Measurements from ENCODE around the gene ARF6.
"Not testable (repeated sequence)": the region's sequence is repeated elsewhere in the genome, so short reads cannot be mapped to it uniquely, and the experiment has no call there.

Gene ARF6

GRCh38 chr14:49892636-49893308 lies at the start of gene ARF6:
Gene ARF6 (plus strand): TSS chr14:49893082. CDS start chr14:49893737, 655 bp downstream.
- peak; percentile 98 for DNase-seq (ENCODE audit: low spot score)

GRCh38 chr14:49849213-49849847 lies 43.6 kb upstream of the ARF6 start:
- no peak for DNase-seq (ENCODE audit: low spot score)

DNA sequence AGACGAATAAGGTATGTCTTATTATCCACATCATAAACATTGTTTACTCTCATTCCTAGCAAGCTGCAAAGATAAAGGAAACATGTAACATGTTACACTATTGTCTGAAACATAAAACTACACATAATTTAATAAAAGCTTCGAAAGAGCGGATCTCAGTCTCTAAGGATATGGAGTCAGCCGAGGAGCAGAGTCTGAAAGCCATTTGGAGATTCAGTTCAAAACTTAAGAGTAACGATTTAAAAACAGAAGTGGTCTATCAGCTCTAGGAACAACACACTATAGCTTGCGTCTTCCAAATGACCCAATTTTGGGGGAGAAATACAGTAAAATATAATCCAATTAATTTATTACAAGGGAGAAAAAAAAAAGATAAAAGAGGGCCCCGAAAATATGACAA lies 41.1 kb upstream of the ARF6 start:
- no peak for DNase-seq (ENCODE audit: low spot score)

DNA sequence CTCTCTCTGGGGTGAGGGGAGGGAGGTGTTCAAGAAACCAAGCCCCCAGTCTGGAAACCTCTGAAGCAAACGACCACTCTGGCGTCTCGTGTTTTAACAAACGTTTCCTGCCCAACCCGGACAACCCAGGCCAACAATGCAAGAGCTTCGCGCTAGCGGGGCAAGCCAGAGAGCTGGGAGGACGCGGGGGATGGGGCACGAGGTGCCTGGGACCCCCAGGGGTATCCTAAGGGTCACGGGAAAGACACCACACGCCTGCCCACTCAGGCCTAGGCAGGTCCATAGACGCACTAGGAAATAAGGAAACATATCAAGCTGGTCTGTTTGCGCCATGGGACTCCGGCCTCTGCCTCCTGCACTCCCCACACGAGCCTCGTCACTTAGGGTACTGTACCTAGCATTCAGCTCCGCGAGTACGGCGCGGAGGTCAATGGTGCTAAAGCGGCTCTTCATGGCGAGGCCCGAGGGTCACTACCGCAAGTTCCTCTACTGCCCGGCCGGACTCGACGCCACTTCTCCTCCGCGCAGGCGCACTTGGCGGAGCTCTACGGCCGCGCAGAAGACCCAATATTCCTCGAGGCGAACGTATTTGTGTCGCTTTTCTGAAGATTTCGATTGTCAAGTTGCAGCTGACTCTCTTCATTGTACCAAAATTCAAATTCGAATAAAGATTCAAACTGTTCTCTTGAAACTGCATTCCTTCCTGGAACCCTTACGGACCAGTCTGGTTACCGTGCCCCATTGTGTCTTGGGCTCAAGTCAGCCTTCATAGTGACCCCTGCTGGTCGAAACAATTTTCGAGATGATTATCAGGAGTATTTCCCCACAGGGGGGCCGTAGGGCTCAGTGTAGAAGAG lies 40.4 kb upstream of the ARF6 start, which contains the start of gene NEMF:
TSS of gene NEMF (minus strand) at position 488 of the 857 bp plus-strand sequence. CDS start at position 453, 35 bp downstream.
- peak; percentile 83 for DNase-seq (ENCODE audit: low spot score)

DNA sequence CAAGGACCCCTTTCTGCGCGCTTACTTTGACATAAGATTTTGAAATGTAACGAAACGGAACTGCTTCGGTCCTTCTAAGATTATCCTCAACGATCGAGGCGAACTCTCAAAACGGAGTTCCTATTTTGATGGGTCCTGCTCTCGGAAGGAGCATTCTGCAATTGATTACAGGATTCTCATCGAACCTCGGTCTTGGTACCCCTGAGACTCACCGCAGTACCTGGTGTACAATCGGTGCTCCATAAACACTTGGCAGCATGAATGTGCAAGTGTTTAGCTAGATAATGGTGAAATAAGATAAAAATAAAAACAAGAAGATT lies 39.8 kb upstream of the ARF6 start:
- no peak for DNase-seq (ENCODE audit: low spot score)

DNA sequence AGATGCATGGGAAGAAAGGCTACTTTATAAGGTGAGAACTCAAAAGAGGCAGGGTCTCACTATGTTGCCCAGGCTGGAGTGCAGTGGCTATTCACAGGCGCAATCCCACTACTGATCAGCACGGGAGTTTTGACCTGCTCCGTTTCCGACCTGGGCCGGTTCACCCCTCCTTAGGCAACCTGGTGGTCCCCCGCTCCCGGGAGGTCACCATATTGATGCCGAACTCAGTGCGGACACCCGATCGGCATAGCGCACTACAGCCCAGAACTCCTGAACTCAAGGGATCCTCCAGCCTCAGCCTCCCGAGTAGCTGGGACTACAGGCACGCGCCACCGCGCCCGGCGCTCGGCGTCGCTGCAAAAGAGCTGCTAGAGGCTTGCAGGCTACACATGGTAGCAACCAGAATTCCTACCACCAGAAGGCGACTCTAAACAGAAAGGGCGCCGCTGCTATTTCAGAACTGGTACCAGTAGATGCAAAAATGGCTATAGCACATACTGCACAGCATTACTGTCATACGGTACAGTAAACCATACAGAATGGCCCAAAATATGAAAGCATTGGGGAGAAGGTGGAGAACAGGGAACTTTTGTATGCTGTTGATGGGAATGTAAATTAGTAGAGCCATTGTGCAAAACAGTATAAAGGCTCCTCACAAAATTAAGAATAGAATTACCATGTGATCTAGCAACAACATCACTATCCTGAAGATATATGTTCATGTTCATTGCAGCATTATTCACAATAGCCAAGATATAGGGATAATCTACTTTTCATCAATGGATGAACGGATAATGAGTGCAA lies 39.1 kb upstream of the ARF6 start:
- DNase-seq (ENCODE audit: low spot score), result peak; percentile 81

DNA sequence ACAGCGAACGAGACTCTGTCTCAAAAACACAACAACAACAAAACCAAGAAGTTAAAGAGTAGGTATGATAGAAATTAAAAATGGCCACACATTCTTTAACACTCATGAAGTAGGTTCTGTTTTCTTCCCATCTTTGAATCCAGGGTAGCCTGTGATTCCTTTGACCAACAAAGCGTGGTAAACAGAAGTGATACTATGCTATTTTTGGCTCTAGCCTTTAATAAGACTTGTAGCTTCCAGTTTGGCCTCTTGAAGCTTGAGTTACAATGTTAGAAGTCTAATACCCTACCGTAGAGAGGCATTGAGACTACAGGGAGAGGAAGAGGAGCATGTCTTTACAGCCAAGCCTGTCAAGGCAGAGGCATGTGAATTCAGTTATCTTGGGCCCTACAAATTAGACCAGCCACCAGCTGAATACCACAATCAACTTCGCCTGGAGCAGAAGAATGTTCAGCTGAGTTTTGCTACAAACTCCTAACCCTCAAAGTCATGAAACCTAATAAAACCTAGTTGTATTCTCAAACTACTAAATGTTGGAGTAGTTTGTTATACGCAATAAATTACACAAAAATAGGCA lies 35.4 kb upstream of the ARF6 start:
- no peak for DNase-seq (ENCODE audit: low spot score)

- DNase-seq (ENCODE audit: low spot score), result no peak
These were observed 34.5 kb upstream of the ARF6 start for GRCh38 chr14:49858383-49858782.

DNA sequence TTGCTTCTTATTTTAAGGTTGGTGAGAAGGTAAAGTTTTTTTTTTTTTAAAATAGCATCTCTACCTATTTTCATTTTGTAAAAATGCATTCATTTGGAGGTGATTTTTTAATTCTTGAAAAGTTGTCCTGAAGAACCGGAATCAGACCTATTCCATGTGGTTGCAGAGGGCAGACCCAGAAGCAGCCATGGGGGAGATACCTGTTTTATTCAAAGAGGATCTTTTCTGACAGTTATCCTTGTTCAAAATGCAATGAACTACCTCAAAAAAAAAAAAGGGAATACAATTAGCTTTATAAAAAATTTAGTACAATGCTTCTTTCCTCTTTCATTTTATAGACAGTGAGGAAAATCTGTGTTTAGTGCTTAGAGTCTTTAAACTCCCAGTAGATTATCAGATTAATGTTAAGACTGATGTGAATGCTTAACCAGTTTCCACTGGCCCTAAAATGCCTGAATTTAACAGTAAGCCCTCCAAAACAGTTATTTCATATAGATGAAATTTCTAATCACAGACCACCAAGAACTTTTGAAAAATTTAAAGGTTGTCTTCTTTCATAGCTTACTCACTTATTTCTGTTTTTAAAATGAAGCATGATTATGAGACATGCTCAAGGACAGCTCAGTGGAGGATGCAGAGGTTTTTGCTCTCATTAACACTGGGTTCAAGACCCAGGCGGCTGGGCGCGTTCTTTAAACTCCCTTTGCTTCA lies 31.7 kb upstream of the ARF6 start:
- no peak for DNase-seq (ENCODE audit: low spot score)

DNA sequence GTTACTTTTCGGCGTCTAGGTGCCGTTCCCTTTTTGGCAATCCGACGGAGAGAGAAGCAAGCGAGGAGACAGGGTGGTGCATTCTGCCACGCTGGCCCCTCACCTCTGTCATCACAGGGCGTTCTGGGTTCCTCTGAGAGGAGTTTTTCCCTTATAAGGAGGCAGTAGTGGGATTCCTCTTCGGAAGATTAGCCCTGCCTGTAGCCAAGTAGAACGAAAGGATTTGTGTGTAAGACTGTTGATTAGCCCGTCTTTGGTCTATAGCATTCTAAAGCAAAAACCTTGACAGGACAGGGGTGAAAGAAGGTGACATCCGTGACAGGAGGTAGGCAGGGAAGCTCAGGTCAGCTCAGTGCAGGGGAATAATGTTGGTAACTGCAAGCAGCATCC lies 31.2 kb upstream of the ARF6 start:
- DNase-seq (ENCODE audit: low spot score), result peak; percentile 49

GRCh38 chr14:49862089-49862673 lies 30.7 kb upstream of the ARF6 start:
- DNase-seq (ENCODE audit: low spot score), result peak; percentile 62

GRCh38 chr14:49863487-49864281 lies 29.2 kb upstream of the ARF6 start:
- DNase-seq (ENCODE audit: low spot score), result no peak

DNA sequence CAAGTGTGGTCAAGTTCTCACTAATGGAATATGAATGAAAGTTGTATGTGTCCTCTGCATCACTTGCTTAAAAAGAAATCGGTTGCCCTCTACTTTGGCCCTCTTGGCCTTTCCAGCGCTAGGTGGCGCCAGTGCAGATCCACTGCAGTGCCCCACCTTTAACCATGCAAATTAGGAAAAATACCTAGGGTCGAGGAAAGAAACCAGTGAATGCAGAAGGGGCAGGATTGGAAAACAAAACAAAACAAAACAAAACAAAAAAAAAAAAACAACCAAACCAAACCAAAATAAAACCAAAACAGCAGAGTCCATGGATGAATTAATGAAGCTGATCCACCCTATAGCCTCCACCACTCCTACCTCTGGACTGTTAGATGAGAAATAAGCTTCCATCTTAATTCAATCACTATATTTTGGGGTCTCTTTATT lies 27.4 kb upstream of the ARF6 start:
- DNase-seq (ENCODE audit: low spot score), result peak; percentile 53

GRCh38 chr14:49867831-49868719 lies 24.8 kb upstream of the ARF6 start:
- peak; percentile 97 for DNase-seq (ENCODE audit: low spot score)

DNA sequence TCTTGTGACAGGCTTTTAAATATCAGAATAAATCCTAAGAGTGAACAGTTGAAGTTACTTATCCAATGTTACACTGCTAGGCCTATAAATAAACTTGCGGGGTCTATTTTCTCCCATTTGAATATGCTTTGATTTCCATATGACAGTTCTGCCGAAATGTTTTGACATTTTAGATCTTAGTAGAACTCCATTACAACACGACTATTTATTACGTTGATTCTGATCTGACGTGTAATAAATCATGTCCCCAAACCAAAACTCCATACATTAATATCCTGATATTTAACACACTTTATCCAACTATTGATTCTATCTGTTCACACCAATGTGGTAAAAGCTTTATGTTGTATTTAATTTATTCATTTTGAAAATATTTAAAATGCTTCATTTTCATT lies 24.2 kb upstream of the ARF6 start:
- no peak for DNase-seq (ENCODE audit: low spot score)

DNA sequence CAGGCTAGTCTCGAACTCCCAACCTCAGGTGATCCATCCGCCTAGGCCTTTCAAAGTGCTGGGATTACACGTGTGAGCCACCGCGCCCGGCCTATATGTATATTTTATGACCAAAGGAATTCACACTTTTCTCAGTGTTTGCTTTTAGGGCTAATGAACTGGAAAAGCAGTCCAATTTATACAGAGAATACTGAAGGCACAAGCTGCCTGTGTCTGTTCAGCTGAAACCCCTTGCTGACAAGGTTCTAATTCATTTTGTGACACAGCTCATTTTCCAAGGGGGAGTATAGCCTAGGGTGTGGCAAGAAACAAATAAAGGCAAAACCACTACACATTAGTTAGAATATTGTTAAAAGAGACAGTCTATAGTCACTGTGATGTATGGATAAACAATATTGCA lies 22.0 kb upstream of the ARF6 start:
- no peak for DNase-seq (ENCODE audit: low spot score)

- DNase-seq (ENCODE audit: low spot score), result not testable (repeated sequence)
These were observed 19.3 kb upstream of the ARF6 start for GRCh38 chr14:49873548-49873947.

- no peak for DNase-seq (ENCODE audit: low spot score)
These were observed 17.2 kb upstream of the ARF6 start for GRCh38 chr14:49875640-49876198.
